CD4-positive, alpha-beta T cell treated with Interleukin-15 for 1 hour (primary cell): ENCODE data around the gene CCR6.
"Not testable (repeated sequence)": the region's sequence is repeated elsewhere in the genome, so short reads cannot be mapped to it uniquely, and the experiment has no call there.

Experiments
- DNase-seq: peaks from one replicate; pipeline ENCODE4 v3.0.0-alpha.2; 2020

CCR6 gene

GRCh38 chr6:167122827-167123657 is at the start of gene CCR6:
Gene CCR6, plus strand, starts transcription at chr6:167123096. Its CDS starts 13,039 bp downstream, at chr6:167136135.
- DNase-seq, result no peak

GRCh38 chr6:167073679-167074274 is 49.1 kb upstream of the CCR6 start:
- no peak for DNase-seq

- no peak for DNase-seq
These were observed 45.5 kb upstream of the CCR6 start for GRCh38 chr6:167077241-167077932.

- DNase-seq, result no peak
These were observed 44.2 kb upstream of the CCR6 start for GRCh38 chr6:167078745-167079144.

GRCh38 chr6:167079853-167080297 is 43.0 kb upstream of the CCR6 start:
- DNase-seq, result peak; percentile 83

- DNase-seq, result no peak
These were observed 35.0 kb upstream of the CCR6 start for GRCh38 chr6:167087857-167088354.

- DNase-seq, result not testable (repeated sequence)
These were observed 34.2 kb upstream of the CCR6 start for GRCh38 chr6:167088741-167089140.

- DNase-seq, result no peak
These were observed 33.4 kb upstream of the CCR6 start for GRCh38 chr6:167089243-167090142.

GRCh38 chr6:167090171-167090570 is 32.7 kb upstream of the CCR6 start:
- no peak for DNase-seq

- peak; percentile 77 for DNase-seq
These were observed 31.7 kb upstream of the CCR6 start for GRCh38 chr6:167091026-167091804.

GRCh38 chr6:167091805-167092107 is 31.1 kb upstream of the CCR6 start:
- no peak for DNase-seq

GRCh38 chr6:167092672-167093339 is 30.1 kb upstream of the CCR6 start:
- no peak for DNase-seq

GRCh38 chr6:167093406-167093921 is 29.4 kb upstream of the CCR6 start:
- DNase-seq, result no peak

- DNase-seq, result peak; percentile 91
These were observed 28.9 kb upstream of the CCR6 start for GRCh38 chr6:167093922-167094432.

GRCh38 chr6:167094436-167094819 is 28.5 kb upstream of the CCR6 start:
- no peak for DNase-seq

- peak; percentile 77 for DNase-seq
These were observed 27.9 kb upstream of the CCR6 start for GRCh38 chr6:167094820-167095637.

GRCh38 chr6:167095888-167096287 is 27.0 kb upstream of the CCR6 start:
- DNase-seq, result no peak

- no peak for DNase-seq
These were observed 25.9 kb upstream of the CCR6 start for GRCh38 chr6:167096991-167097390.

- no peak for DNase-seq
These were observed 25.1 kb upstream of the CCR6 start for GRCh38 chr6:167097770-167098169.

- peak; percentile 65 for DNase-seq
These were observed 24.1 kb upstream of the CCR6 start for GRCh38 chr6:167098825-167099225.
